WTC11 (cell line): ENCODE measurements around the gene ADCY5. TPM values are rescaled to one million over a fixed set of nuclear protein-coding genes. Genes with fewer than 3 reads are reported as not detected.

Source experiments
- ATAC-seq: fragments of 200-7000 bp; cut with Tn5 transposase; 2 replicates; pipeline ENCODE4 v1.10.0; 2021; ENCODE audit warnings: mild to moderate bottlenecking, moderate library complexity
- CTCF ChIA-PET: fragments of 300-600 bp; sonication (Branson Sonifier 250); formaldehyde crosslinking; loops from one replicate; lab custom pipeline; 2021; ENCODE audit warnings: antibody characterized with exemption; lab: Charles Lee
- POLR2A ChIA-PET: fragments of 350-600 bp; sonication (Branson Sonifier 250); formaldehyde crosslinking; loops from one replicate; lab custom pipeline; 2021; ENCODE audit warnings: antibody characterized with exemption; lab: Charles Lee
- DNase-seq: peaks from one replicate; pipeline ENCODE4 v3.0.0; 2021; ENCODE audit warnings: low spot score
- H3K27ac Mint-ChIP-seq: 2 replicates; pipeline ENCODE4 v1.8.0; 2021; ENCODE audit warnings: mixed read lengths
- H3K27me3 Mint-ChIP-seq: 2 replicates; pipeline ENCODE4 v1.8.0; 2021; ENCODE audit warnings: low read depth, mild to moderate bottlenecking, moderate library complexity, mixed read lengths
- H3K36me3 Mint-ChIP-seq: 2 replicates; pipeline ENCODE4 v1.8.0; 2021; ENCODE audit warnings: mixed read lengths
- H3K4me1 Mint-ChIP-seq: 2 replicates; pipeline ENCODE4 v1.8.0; 2022; ENCODE audit warnings: mixed read lengths
- H3K4me3 Mint-ChIP-seq: 2 replicates; pipeline ENCODE4 v1.8.0; 2021; ENCODE audit warnings: mild to moderate bottlenecking, moderate library complexity, mixed read lengths
- H3K9me3 Mint-ChIP-seq: 2 replicates; pipeline ENCODE4 v1.8.0; 2021; ENCODE audit warnings: mixed read lengths
- AFF4 ChIP-seq: sonication (generic); formaldehyde crosslinking; IDR thresholded peaks from 2 replicates; pipeline ENCODE4 v1.8.1; 2023; ENCODE audit warnings: mild to moderate bottlenecking, missing genetic modification reagents, borderline replicate concordance
- ATF2 ChIP-seq: sonication (generic); formaldehyde crosslinking; IDR thresholded peaks from 2 replicates; pipeline ENCODE4 v1.8.1; 2022; ENCODE audit warnings: low read depth, missing genetic modification reagents, borderline replicate concordance
- CDX4 ChIP-seq: fragments of 250-450 bp; sonication (Bioruptor Pico); IDR thresholded peaks from 2 replicates; pipeline ENCODE4 v1.9.0; 2021; ENCODE audit warnings: moderate library complexity, mild to moderate bottlenecking, inconsistent platforms, borderline replicate concordance
- E2F5 ChIP-seq: sonication (generic); formaldehyde crosslinking; IDR thresholded peaks from 2 replicates; pipeline ENCODE4 v1.8.1; 2022; ENCODE audit warnings: mild to moderate bottlenecking, moderate library complexity, missing genetic modification reagents
- EMX1 ChIP-seq: fragments of 250-450 bp; sonication (Bioruptor Pico); IDR thresholded peaks from 2 replicates; pipeline ENCODE4 v1.8.0; 2021; ENCODE audit warnings: mild to moderate bottlenecking
- FOXK1 ChIP-seq: sonication (generic); formaldehyde crosslinking; IDR thresholded peaks from 2 replicates; pipeline ENCODE4 v1.8.0; 2022; ENCODE audit warnings: mild to moderate bottlenecking, moderate library complexity, missing genetic modification reagents
- FOXP1 ChIP-seq: sonication (generic); formaldehyde crosslinking; IDR thresholded peaks from 2 replicates; pipeline ENCODE4 v1.8.0; 2022; ENCODE audit warnings: missing genetic modification reagents, mild to moderate bottlenecking, moderate library complexity, borderline replicate concordance
- GRHL2 ChIP-seq: fragments of 250-450 bp; sonication (Bioruptor Pico); IDR thresholded peaks from 2 replicates; pipeline ENCODE4 v1.8.0; 2022; ENCODE audit warnings: mild to moderate bottlenecking, moderate library complexity; ENCODE audit not compliant: insufficient replicate concordance, severe bottlenecking
- HMGXB4 ChIP-seq: sonication (generic); formaldehyde crosslinking; IDR thresholded peaks from 2 replicates; pipeline ENCODE4 v1.8.1; 2023; ENCODE audit warnings: mild to moderate bottlenecking, moderate library complexity, missing genetic modification reagents
- IRF2 ChIP-seq: sonication (generic); formaldehyde crosslinking; IDR thresholded peaks from 2 replicates; pipeline ENCODE4 v1.8.0; 2022; ENCODE audit warnings: low read depth, missing genetic modification reagents, borderline replicate concordance
- JAZF1 ChIP-seq: fragments of 250-450 bp; sonication (Bioruptor Pico); IDR thresholded peaks from 2 replicates; pipeline ENCODE4 v1.9.0; 2021; ENCODE audit warnings: moderate library complexity, mild to moderate bottlenecking, inconsistent platforms
- JUN ChIP-seq: sonication (generic); formaldehyde crosslinking; IDR thresholded peaks from 2 replicates; pipeline ENCODE4 v1.8.0; 2023; ENCODE audit warnings: mild to moderate bottlenecking, missing genetic modification reagents
- KAT7 ChIP-seq: sonication (generic); formaldehyde crosslinking; IDR thresholded peaks from 2 replicates; pipeline ENCODE4 v1.8.1; 2023; ENCODE audit warnings: missing genetic modification reagents, mild to moderate bottlenecking, borderline replicate concordance
- MAX ChIP-seq: sonication (generic); formaldehyde crosslinking; IDR thresholded peaks from 2 replicates; pipeline ENCODE4 v1.8.0; 2022; ENCODE audit warnings: mild to moderate bottlenecking, missing genetic modification reagents
- MLX ChIP-seq: sonication (generic); formaldehyde crosslinking; IDR thresholded peaks from 2 replicates; pipeline ENCODE4 v1.8.1; 2023; ENCODE audit warnings: mild to moderate bottlenecking, missing genetic modification reagents, moderate library complexity
- MYBL2 ChIP-seq: sonication (generic); formaldehyde crosslinking; IDR thresholded peaks from 2 replicates; pipeline ENCODE4 v1.8.1; 2023; ENCODE audit warnings: mild to moderate bottlenecking, moderate library complexity, missing genetic modification reagents
- NR2C2 ChIP-seq: sonication (generic); formaldehyde crosslinking; IDR thresholded peaks from 2 replicates; pipeline ENCODE4 v1.8.0; 2022; ENCODE audit warnings: mild to moderate bottlenecking, missing genetic modification reagents
- NR3C1 ChIP-seq: sonication (generic); formaldehyde crosslinking; conservative IDR thresholded peaks from 2 replicates; pipeline ENCODE4 v1.8.1; 2023; ENCODE audit warnings: low read depth, mild to moderate bottlenecking, missing genetic modification reagents
- OVOL2 ChIP-seq: fragments of 250-450 bp; sonication (Bioruptor Pico); IDR thresholded peaks from 2 replicates; pipeline ENCODE4 v1.9.0; 2021; ENCODE audit warnings: mild to moderate bottlenecking, borderline replicate concordance
- PRRX2 ChIP-seq: fragments of 250-450 bp; sonication (Bioruptor Pico); IDR thresholded peaks from 2 replicates; pipeline ENCODE4 v1.8.0; 2021; ENCODE audit warnings: mild to moderate bottlenecking
- RORB ChIP-seq: fragments of 250-450 bp; sonication (Bioruptor Pico); IDR thresholded peaks from 2 replicates; pipeline ENCODE4 v1.9.0; 2021; ENCODE audit warnings: mild to moderate bottlenecking
- ZMAT4 ChIP-seq: fragments of 250-450 bp; sonication (Bioruptor Pico); IDR thresholded peaks from 2 replicates; pipeline ENCODE4 v1.9.0; 2021; ENCODE audit warnings: mild to moderate bottlenecking
- ZNF219 ChIP-seq: sonication (generic); formaldehyde crosslinking; IDR thresholded peaks from 2 replicates; pipeline ENCODE4 v1.8.0; 2023; ENCODE audit warnings: missing genetic modification reagents, mild to moderate bottlenecking, borderline replicate concordance
- ZNF232 ChIP-seq: sonication (generic); formaldehyde crosslinking; IDR thresholded peaks from 2 replicates; pipeline ENCODE4 v1.8.0; 2022; ENCODE audit warnings: mild to moderate bottlenecking, missing genetic modification reagents
- ZNF317 ChIP-seq: sonication (generic); formaldehyde crosslinking; IDR thresholded peaks from 2 replicates; pipeline ENCODE4 v1.8.1; 2023; ENCODE audit warnings: low read depth, mild to moderate bottlenecking, moderate library complexity, missing genetic modification reagents, borderline replicate concordance
- total RNA-seq: library from RNA; stranded (reverse); gene quantifications from 3 replicates; pipeline ENCODE4 v1.2.3, GENCODE V29; 2021

ADCY5 gene
- total RNA-seq, 1 experiment from 2014 or later: 23.5 TPM

GRCh38 chr3:123401836-123402530, 46.9 kb downstream of the ADCY5 start:
- TF ChIP-seq ATF2 (CRISPR knock-in tag) (no peak), MYBL2 (CRISPR knock-in tag) (no peak), ZNF219 (CRISPR knock-in tag) (no peak), OVOL2 (CRISPR knock-in tag) (no peak), ZMAT4 (CRISPR knock-in tag) (no peak), MAX (CRISPR knock-in tag) (no peak), MLX (CRISPR knock-in tag) (no peak), NR2C2 (CRISPR knock-in tag) (no peak), ZNF232 (CRISPR knock-in tag) (no peak), GRHL2 (CRISPR knock-in tag) (no peak), HMGXB4 (CRISPR knock-in tag) (no peak), EMX1 (CRISPR knock-in tag) (no peak), IRF2 (no peak), JAZF1 (CRISPR knock-in tag) (no peak), NR3C1 (CRISPR knock-in tag) (no peak), FOXK1 (CRISPR knock-in tag) (no peak), E2F5 (CRISPR knock-in tag) (no peak), KAT7 (no peak), CDX4 (CRISPR knock-in tag) (no peak)
- CTCF ChIA-PET: interaction anchor here (0.7 to 1.4 kb wide), 3 partner anchors 10 to 36 kb away, joined by 4 to 5 read pairs (median 4); no protein-coding TSS in a partner anchor
- Mint-ChIP-seq H3K4me1 (peaks cover 12% of the 10 kb centered on the region), H3K27me3 (peaks cover 25% of the 10 kb centered on the region), H3K4me3 (no peak overlapping the region), H3K27ac (no peak overlapping the region), H3K9me3 (no peaks in the 10 kb centered on the region), H3K36me3 (no peaks in the 10 kb centered on the region)
- POLR2A ChIA-PET: no interaction called here
- ATAC-seq (no peak), DNase-seq (no peak)

GRCh38 chr3:123400169-123400568, 48.7 kb downstream of the ADCY5 start:
- peaks cover 29% of the 10 kb centered on the region for H3K27me3 Mint-ChIP-seq
- no peak for DNase-seq
- H3K27ac Mint-ChIP-seq: no peak overlapping the region
- H3K9me3 Mint-ChIP-seq: no peaks in the 10 kb centered on the region
- TF ChIP-seq FOXP1 (CRISPR knock-in tag): no peak
- TF ChIP-seq AFF4 (CRISPR knock-in tag): no peak
- TF ChIP-seq PRRX2 (CRISPR knock-in tag): no peak
- no peak for TF ChIP-seq RORB (CRISPR knock-in tag)
- no peak for TF ChIP-seq ZNF317
- TF ChIP-seq JUN (CRISPR knock-in tag): no peak
- ChIA-PET CTCF (interaction anchor here (0.8 kb wide), 1 partner anchor 93 kb away, joined by 8 read pairs; no protein-coding TSS in a partner anchor), POLR2A (no interaction called here)
- no peak for ATAC-seq
- no peak overlapping the region for H3K4me3 Mint-ChIP-seq
- H3K36me3 Mint-ChIP-seq: no peaks in the 10 kb centered on the region
- H3K4me1 Mint-ChIP-seq: no peaks in the 10 kb centered on the region; the same call in 1 of the 2 replicates
